ENCODE measurements around the gene EML6. TPM values are rescaled to one million over a fixed set of nuclear protein-coding genes. Genes with fewer than 3 reads are reported as not detected.

The EML6 gene
- total RNA-seq, 1 donor from 2014 or later, result 1.1 TPM

DNA sequence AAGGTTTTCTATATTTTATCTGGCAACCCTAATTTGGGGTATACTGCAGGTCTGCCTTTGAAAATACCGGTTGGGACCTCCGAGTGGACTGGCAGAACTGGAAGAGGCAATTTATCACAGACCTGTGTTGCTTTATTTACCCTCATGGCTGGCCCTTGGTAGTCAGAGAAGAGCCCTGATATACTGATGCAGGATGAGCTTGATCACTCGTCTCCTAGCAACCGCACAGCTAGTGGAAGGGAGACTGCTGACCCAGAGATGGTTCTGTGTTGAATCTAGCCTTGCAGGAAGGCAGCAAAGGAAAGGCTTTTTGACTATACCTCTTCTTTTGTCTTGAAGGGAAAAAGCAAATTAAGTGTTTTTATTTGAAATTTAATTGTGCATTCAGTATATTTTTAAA lies 154.7 kb downstream of the EML6 start:
- DNase-seq (ENCODE audit: low read depth, low spot score), result no peak

DNA sequence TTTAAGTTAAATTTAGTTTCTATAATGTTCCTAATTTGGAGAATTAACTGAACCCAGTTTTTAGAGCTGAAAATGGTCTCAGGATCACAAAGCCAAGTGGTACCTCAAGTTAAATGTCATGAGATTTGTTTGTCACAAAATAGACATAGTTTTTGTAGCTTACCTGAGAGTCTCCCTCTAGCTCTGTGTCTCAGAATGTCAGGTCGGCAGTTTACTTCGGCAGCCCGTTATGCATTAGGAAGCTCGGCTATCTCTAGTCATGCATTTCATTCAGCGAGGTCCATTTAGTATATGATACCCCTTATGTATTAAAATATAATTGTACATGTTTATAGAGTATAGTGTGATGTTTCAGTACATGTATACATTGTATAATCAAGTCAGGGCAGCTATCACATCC lies 155.6 kb downstream of the EML6 start:
- DNase-seq (ENCODE audit: low read depth, low spot score), result no peak

DNA sequence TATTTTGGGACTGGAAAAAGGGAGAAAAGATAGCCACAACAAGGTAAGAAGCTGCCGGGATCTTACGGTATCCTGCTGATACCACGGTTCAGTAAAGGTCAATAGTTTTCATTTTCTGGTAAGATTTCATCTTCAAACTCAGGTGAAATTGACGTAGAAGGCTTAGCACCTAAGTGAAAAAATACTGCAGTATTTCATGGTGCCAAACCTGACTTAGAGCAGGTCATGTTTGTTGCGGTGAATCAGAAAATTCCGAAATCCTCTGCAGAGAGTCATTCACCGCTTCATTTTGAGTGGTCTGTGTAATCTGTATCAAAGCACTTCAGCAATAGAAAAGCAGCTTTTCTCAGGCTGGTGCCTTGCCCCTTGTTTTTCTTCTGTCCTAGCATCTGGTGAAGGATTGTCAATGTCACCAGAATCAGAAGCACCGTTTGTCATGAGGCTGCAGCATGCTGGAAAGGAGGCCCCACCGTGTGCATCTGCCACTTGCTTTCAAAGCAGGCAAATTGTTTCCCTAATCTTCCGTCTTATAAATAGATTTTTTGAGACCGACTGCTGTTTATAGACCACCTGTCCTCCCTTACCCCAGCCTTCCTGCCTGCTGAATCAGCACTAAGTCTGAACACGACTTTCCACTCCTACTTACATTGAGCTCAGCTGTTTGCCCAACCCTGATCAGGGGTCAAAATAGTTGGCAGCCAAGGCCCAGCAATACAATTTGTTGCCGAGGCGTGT lies 156.3 kb downstream of the EML6 start:
- DNase-seq (ENCODE audit: low read depth, low spot score), result no peak

DNA sequence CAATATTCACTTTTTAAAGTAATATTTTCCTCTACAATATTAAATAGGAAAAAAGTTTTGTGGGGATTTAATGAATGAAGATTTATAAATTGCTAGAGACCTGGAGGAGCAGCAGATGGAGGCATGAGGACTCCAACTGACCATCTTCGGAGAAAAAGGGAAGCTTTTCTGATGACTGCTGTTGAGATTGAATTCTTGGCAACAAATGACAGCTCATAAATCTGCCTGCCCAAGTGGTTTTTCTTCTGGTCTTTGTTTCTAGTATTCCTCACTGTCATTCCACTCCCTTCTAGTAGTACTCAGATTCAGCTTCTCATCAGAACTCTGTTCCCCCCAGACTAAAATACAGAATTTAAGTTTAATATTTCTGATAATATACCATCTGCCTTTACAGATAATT lies 157.0 kb downstream of the EML6 start:
- DNase-seq (ENCODE audit: low read depth, low spot score), result no peak

DNA sequence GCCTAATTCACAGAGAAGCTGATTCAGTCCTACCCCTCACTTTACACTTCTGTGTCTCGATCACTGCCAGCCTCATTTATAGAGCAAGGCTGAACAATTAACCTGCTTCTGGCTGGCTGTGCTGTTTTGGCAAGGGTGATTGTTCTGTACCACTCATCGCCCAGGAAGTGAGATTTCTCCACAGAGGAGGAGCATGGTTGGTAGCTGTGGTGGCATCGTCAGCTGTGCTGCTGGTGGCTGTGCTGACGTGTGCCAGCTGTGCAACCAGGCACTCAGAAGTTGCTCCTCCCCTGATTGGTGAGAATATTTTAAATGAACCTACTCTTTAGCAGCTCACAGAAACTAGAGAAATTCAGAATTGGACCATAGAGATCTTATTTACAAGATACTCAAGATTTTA lies 158.3 kb downstream of the EML6 start:
- no peak for DNase-seq (ENCODE audit: low read depth, low spot score)

DNA sequence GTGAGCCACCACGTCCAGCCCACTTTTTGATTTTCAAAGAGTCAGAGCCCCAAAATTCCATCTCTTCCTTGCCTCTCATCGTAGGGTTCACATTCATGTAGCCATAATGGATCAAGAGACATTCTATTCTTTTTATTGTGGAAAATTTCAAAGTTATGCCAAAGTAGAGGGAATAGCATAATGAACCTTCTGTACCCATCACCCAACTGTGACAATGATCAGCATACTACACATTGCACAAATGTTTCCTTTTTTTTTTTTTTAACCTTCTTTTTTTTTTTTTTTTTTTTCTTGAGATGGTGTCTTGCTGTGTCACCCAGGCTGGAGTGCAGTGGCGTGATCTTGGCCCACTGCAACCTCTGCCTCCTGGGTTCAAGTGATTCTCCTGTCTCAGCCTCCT lies 162.4 kb downstream of the EML6 start:
- no peak for DNase-seq (ENCODE audit: low read depth, low spot score)

DNA sequence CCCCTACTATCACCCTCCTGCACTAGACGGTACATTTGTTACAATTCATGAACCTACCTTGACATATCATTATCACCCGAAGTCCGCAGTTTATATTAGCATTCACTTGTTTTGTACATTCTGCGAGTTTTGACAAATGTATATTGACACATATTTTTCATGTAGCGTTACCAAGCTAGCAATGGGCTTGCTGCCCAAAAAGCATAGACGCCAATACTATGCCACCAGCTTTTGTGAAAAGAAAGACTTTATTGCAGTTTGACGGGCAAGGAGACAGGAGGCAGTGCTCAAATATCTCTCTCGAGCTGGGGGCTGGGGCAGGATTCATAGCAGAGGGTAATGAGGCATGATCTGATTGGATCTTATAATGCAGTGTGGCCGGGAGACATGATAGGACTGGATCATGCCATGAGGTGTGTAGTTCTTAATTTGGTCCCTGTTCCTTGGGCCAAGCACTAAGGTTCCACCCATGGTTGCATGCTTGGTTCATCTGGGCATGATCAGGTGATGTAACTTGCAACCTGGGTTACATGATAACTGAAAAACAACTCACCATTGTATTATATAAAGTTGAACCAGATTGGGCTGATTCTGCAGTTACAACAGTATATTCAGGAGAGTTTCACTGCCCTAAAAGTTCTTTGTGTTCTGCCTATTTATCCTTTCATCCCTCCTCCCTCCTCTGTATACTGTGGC lies 164.5 kb downstream of the EML6 start:
- no peak for DNase-seq (ENCODE audit: low read depth, low spot score)

DNA sequence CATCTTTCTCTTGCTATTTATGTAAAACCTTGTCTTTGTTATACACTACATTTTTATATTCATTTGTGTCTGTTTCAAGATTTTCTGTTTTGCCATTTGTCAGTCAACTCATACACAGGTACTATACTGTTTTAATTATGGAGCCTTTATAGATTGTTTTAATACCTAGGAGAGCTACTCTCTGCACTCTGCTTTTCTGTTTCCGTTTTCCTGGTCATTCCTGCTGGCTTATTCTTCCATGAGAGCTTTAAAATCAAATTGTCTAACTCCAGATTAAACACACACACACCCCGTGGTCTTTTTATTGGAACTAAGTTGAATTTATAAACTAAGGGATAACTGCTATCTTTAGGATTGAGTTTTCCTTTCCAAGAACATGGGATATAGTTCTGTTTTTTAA lies 165.6 kb downstream of the EML6 start:
- no peak for DNase-seq (ENCODE audit: low read depth, low spot score)

DNA sequence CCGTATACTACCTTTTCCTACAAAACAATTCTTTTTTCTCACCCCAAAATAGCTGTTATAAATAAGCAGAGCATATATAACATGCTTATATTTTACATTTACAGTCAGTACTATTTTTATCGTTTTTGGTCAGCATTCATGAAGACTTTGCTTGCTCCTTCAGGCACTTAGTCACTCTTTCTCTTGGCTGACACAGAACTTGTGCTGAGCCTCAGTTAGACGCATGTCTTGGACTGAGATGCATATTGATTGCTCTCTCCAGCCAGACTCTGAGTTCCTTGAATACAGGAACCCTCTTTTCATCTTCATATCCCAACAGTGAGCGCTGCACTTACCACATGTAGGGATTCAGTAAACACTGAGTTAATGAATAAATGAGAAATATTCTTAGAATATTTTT lies 168.4 kb downstream of the EML6 start:
- no peak for DNase-seq (ENCODE audit: low read depth, low spot score)

DNA sequence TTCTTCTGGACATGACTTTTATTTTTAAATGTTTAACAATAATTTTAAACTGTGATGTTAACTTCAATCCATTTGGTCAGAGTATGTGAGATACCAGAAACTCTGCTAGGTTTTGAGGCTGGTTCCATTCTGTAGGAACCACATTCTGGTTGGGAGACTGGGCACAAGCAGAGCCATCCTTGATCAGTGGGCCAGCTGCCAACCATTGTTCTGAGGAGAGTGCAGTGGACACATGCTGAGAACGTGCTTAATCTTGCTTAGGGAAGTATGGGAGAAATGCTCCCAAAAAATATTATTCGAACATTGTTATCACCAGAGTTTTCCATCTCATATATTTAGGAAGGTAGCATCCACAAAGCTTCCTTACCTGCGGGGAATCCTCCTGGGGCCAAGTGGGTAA lies 171.0 kb downstream of the EML6 start:
- DNase-seq (ENCODE audit: low read depth, low spot score), result peak; percentile 11

DNA sequence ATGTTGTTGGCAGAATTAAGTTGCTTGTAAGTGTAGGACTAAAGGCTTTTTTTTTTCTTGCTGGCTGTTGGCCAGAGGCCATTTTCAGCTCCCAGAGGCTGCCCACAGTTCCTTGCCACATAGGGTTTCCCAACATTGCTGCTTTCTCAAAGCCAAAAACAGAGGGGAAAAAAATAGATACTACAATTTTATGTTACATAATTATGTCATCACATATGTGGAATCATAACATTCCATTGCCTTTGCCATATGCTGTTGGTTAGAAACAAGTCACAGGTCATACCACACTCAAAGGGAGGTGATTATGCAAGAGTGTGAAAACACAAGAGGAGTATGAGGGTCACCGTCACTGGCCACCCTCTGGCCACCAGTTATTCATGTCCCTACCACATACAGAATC lies 172.3 kb downstream of the EML6 start:
- DNase-seq (ENCODE audit: low read depth, low spot score), result no peak

DNA sequence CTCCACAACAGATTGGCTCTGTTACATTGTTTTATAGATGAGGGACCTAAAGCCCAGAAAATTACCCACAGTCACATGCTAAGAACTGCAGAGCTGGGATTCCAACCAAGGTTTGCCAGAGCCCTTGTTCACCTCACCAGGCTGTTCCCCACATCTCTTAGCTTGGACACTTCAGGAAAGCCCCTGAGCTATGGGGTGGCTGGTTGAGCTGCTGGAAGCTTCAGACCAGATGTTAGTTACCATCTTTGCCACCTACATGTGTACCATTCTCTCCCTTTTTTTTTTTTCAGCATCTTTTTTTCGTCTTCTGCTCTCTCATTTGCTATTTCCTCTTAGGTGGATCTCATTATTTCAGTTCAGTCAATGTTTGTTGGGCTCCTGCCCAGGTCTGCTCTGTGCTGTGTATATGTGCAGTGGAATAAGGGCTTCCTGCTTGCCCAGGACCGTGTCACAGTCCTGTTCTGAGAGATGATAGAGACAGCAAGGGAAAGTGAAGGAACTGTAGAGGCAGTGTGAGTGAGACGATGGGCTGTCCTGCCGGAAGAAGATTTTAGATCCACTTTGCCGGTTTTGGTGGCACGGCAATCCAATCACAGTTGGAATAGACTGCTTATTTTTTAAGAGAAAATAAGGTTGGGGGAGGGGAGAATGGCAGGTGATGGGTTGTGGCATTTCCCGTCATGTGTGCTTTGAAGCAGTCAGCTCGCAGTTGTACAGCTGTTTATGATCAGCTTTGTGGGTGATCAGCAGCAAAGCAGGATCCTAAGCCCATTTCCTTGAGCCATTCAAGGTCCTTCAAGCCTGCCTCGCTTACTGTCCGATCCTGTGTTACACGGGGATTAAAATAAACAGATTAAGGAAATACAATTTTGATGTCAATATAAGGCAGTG lies 174.2 kb downstream of the EML6 start:
- no peak for DNase-seq (ENCODE audit: low read depth, low spot score)

DNA sequence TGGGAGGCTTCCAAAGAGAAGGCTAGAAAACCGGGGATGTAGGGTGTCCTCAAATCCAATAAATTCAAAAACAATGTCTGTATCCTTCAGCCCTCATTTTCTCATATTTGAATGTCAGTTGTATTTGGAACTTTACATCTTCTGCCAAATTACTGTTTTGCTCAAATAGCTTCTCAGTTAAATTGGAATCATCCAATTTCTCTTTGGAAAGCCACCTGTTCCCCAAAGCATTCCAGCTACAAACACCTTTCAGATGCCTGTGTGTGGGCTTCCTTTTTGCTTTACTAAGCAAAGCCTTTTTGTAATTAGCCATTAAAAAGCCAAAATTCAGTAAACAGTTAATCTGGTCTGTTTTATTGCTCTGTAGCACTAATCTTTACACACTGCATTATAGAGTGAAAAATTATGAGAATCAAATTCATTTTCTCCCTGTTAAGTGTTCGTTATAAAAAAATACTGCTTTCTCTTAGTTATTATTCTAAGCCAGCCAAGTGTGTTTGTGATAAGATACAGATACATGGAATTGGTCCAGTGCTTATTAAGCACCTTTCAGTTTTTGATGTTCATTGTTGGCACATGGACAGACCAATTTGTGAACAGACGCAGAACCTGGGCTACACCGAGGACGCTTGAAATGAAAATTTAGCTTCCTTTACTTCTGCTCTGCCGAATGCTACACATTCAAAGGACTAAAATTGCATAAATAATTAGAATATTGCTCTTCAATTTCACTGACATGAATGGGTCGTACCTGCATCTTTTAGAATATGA lies 175.2 kb downstream of the EML6 start:
- DNase-seq (ENCODE audit: low read depth, low spot score), result no peak

DNA sequence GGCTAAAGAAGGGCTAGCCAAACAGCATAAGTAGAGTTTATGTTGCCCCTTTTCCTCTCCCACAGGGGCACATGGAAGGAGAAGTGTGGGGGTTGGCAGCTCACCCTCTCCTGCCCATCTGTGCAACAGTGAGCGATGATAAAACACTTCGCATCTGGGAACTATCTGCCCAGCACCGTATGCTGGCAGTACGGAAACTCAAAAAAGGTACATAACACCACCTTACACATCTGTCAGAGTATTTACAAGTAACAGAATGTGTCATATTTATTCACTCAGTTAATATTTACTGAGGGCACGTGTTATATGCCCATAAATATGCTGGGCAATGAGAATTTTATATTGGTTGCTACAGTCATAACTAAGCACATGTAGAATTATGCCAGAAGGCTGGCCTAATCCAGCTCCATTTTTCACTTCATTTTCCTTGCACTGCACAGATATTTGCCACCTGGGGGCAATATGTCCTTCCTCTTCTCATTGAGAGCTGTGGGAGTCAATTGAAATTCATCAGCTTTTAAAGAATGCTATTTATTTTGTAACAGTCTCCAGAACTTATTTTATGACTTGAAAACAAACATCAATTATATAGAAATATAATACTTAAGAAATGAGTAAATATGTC lies 176.2 kb downstream of the EML6 start:
- no peak for DNase-seq (ENCODE audit: low read depth, low spot score)

DNA sequence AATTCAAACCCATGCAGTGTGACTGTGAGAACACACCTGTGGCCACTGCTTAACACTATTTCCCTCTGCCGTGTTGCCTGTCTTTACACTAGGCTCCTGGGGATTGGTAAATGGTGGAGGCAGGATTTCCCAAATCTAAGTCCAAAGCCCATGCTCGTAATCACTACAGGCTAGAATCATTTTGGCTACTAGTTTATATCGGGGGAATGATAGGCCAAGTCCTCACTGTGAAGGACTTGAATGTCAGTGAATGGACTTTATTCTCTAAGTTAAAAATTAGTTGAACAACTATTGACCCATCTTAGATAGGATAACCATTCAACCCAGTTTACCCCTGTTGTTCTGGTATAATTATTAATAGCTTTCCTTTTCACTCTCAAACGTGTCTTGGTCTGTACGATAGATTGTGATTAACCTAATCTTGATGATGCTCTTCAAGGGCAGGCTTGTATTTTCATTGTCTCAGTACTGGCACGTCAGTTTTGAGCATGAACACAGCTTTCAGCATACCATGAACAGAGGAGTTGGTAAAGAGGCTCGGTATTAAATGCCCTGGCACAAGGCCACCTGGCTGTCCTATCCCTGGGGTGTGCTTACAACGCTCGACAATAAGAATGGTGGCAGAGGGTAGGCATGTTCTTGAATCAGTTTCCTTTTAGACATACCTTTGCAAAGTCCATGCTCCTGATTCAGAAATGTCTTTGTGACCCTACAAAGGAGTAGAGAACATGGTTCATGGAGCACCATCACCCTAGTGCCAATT lies 177.9 kb downstream of the EML6 start:
- no peak for DNase-seq (ENCODE audit: low read depth, low spot score)

DNA sequence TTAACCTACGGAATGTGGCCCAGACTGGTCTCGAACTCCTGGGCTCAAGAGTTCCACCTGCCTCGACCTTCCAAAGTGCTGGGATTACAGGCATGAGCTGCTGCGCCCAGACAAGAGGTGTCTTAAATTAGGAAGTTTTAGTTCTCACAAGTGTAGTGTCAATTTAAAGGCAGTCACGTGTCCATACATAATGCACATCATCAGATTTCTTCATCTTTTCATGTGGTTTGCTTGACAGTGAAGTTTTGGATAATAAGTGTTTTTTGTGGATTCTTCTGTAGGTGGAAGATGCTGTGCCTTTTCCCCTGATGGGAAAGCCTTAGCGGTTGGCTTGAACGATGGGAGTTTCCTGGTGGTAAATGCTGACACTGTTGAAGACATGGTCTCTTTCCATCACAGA lies 179.3 kb downstream of the EML6 start:
- no peak for DNase-seq (ENCODE audit: low read depth, low spot score)

DNA sequence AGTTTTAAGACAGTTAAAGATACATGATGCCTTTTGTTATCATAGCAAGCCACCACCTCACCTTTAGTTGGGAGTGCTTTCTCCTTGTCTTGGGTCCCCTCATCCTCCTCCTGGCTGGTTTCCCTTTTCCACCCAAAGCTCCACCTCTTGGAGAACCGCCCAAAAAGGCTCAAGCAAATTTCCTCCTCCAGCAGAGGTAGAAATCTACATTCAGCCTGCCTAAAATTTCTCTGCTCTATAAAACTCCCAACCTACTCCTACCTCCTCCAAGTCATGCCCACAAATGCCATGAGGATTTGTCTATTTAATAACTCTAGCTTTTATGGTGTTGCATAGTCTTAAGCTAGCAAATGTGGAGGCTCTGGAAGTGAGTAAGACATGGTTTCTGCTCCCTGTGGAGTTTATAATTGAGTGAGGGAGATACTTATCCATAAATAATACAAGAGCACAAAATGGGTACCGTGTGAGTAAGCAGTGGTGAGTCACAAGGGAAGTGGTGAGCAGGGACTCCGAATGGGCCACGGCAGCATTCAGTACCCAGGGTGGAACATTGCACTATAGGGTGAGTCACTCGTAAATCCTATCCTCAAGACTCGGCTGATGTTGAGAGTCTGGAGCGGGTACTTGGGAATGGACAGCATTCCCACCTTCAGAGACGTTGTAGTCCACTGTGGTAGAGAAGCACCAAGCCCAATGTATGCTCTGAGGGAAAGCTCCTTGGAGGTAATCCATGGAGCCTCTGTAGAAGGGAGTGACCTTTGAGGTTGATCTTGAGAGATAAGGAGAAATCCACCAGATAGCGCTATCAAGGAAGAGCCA lies 180.5 kb downstream of the EML6 start:
- DNase-seq (ENCODE audit: low read depth, low spot score), result peak; percentile 79

DNA sequence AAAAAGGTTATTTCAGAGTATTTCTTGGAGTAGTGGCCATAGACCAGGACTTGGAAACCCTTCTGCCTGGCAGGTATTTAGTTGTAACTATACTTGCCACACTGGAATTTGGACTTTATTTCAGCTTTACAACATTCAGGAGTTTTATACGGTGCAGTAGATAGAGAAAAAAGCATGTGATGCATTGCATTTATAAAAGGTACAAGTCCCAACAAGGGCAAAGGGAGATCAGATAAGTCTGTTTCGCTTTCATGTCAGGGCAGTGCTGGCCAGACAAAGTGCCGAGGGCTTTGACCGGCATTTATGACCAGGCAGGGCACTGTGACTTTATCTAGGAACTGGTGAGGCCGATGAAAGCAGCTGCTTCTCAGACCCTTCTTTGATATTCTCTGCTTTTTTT lies 181.4 kb downstream of the EML6 start:
- DNase-seq (ENCODE audit: low read depth, low spot score), result no peak

DNA sequence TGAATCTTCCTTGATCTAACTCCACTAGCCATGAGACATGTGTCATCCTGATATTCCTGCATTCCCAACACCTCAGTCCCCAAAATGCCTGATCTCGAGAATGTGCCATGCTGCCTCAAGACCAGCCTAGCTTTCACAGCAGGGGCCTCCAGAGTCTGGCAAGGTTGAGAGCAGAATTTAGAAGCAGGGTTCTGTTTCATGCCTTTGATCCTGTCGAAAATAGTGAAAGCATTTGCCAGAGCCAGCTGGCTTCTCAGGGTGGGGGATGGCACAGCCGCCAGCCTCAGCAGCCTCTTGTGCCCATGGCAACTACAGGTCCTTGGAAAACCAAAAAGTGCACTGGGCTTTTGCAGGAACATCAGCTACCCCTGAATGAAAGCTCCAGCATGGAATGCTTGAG lies 183.3 kb downstream of the EML6 start:
- no peak for DNase-seq (ENCODE audit: low read depth, low spot score)

All from pulmonary artery endothelial cell (primary cell).